ENCODE results near the gene FRMD8. TPM values are rescaled to one million over a fixed set of nuclear protein-coding genes. Genes with fewer than 3 reads are reported as not detected.
A peak's percentile ranks its signal among the peaks of the same experiment; 100 is the strongest.

The FRMD8 gene
- total and polyA plus RNA-seq, 9 of the 15 experiments (the other 6 are each of a cell fraction or from before 2014, with no cell fraction given), result 4.5 to 54.5 (median 15.8) TPM

GRCh38 chr11:65424205-65425104 lies 38.0 kb downstream of the FRMD8 start (continued):
- TF ChIP-seq YY1 (IDR thresholded peaks at IDR 0.05; ENCODE audit: borderline replicate concordance in 1 of 3, control insufficient read depth in 1 of 3, extremely low read depth in 1 of 3, insufficient read depth in 3 of 3, insufficient read length in 1 of 3, insufficient replicate concordance in 2 of 3, low read depth in 1 of 3, low read length in 2 of 3) (peak in 1 of 3 experiments; percentile 31), AFF4 (CRISPR knock-in tag; IDR thresholded peaks at IDR 0.05) (peak; percentile 28; the same call in 1 of the 2 replicates), POLR2AphosphoS5 (IDR thresholded peaks at IDR 0.05; ENCODE audit: control insufficient read depth, insufficient read depth, low read depth, low read length) (peak; percentile 80), KDM1A (IDR thresholded peaks at IDR 0.05) (no peak), FOXA1 (IDR thresholded peaks at IDR 0.05; ENCODE audit: borderline replicate concordance) (no peak), MXI1 (IDR thresholded peaks at IDR 0.05; ENCODE audit: low read depth, low read length) (peak; percentile 12; the same call in 1 of the 2 replicates), AFF1 (IDR thresholded peaks at IDR 0.05; ENCODE audit: low read depth in 1 of 2, partially characterized antibody in 2 of 2) (peak; percentile 38 to 64), BCOR (IDR thresholded peaks at IDR 0.05) (no peak), CAMTA2 (CRISPR knock-in tag; conservative IDR thresholded peaks at IDR 0.05) (no peak), NR1H2 (CRISPR knock-in tag; IDR thresholded peaks at IDR 0.05) (no peak), ZNF76 (CRISPR knock-in tag; IDR thresholded peaks at IDR 0.05; ENCODE audit: borderline replicate concordance) (no peak), E2F3 (CRISPR knock-in tag; IDR thresholded peaks at IDR 0.05) (no peak), TCF3 (CRISPR knock-in tag; IDR thresholded peaks at IDR 0.05) (no peak), ESRRA (IDR thresholded peaks at IDR 0.05; ENCODE audit: borderline replicate concordance, low read depth) (no peak), POU5F1 (IDR thresholded peaks at IDR 0.05; ENCODE audit: borderline replicate concordance, low read depth, low read length, partially characterized antibody) (no peak)

All from K562 (cell line).